IMR-90 (cell line): ENCODE results near the gene SSR1. TPM values are rescaled to one million over a fixed set of nuclear protein-coding genes. Genes with fewer than 3 reads are reported as not detected.

ENCODE experiments used
- ATAC-seq: fragments of 200-7000 bp; cut with Tn5 transposase; 2 replicates; pipeline ENCODE4 v1.9.1; 2020; ENCODE audit warnings: low read depth, mild to moderate bottlenecking, moderate library complexity
- BruUV-seq: library from RNA; stranded (reverse); fragments of 400-500 nt; replicated peaks from 2 replicates; lab custom pipeline; 2021; lab: Mats Ljungman, UMichigan
- CTCF ChIA-PET: fragments of 300-600 bp; formaldehyde crosslinking; extraction: SDS; loops from one replicate; lab custom pipeline; 2021; ENCODE audit warnings: antibody characterized with exemption; lab: Yijun Ruan, JAX
- POLR2A ChIA-PET: fragments of 300-600 bp; sonication (Branson Sonifier 250); formaldehyde crosslinking; loops from one replicate; lab custom pipeline; 2022; ENCODE audit warnings: antibody characterized with exemption; ENCODE audit not compliant: unreplicated experiment; lab: Charles Lee
- DNase-seq: peaks from one replicate; pipeline ENCODE4 v3.0.0; 2013
- H2AFZ ChIP-seq: replicated peaks from 2 replicates; pipeline ENCODE3; 2013; ENCODE audit warnings: low read length, mild to moderate bottlenecking; ENCODE audit not compliant: poor library complexity
- H2AK5ac ChIP-seq: 2 replicates; pipeline ENCODE4 v1.6.1; 2013; ENCODE audit warnings: low read depth, low read length, inconsistent platforms
- H2AK9ac ChIP-seq: replicated peaks from 2 replicates; pipeline ENCODE3; 2013; ENCODE audit warnings: mild to moderate bottlenecking, low read depth, low read length, moderate library complexity; ENCODE audit not compliant: poor library complexity
- H2BK120ac ChIP-seq: 2 replicates; pipeline ENCODE4 v1.6.1; 2013; ENCODE audit warnings: low read depth, low read length, inconsistent platforms
- H2BK15ac ChIP-seq: 3 replicates; pipeline ENCODE4 v1.6.1; 2013; ENCODE audit warnings: low read depth, low read length, inconsistent platforms
- H2BK20ac ChIP-seq: 2 replicates; pipeline ENCODE4 v1.6.1; 2013; ENCODE audit warnings: low read depth, mild to moderate bottlenecking, inconsistent platforms, low read length, moderate library complexity
- H2BK5ac ChIP-seq: 2 replicates; pipeline ENCODE4 v1.6.1; 2013; ENCODE audit warnings: mild to moderate bottlenecking, low read depth, low read length, inconsistent platforms; ENCODE audit not compliant: poor library complexity, severe bottlenecking
- H3K14ac ChIP-seq: replicated peaks from 2 replicates; pipeline ENCODE4 v1.6.1; 2013; ENCODE audit warnings: low read depth, low read length, inconsistent platforms
- H3K18ac ChIP-seq: 2 replicates; pipeline ENCODE4 v1.6.1; 2013; ENCODE audit warnings: low read depth, low read length, control low read depth
- H3K23ac ChIP-seq: 2 replicates; pipeline ENCODE4 v1.6.1; 2013; ENCODE audit warnings: low read depth, low read length, inconsistent platforms
- H3K27ac ChIP-seq: 2 replicates; pipeline ENCODE4 v1.5.1; 2013; ENCODE audit warnings: mild to moderate bottlenecking, control low read depth, low read length; ENCODE audit not compliant: insufficient read depth
- H3K27me3 ChIP-seq: 2 replicates; pipeline ENCODE4 v1.6.1; 2013; ENCODE audit warnings: low read length; ENCODE audit not compliant: control insufficient read depth, insufficient read depth
- H3K36me3 ChIP-seq: 2 replicates; pipeline ENCODE4 v1.6.1; 2013; ENCODE audit warnings: low read length, mixed read lengths; ENCODE audit not compliant: control insufficient read depth, insufficient read depth
- H3K4ac ChIP-seq: 2 replicates; pipeline ENCODE4 v1.6.1; 2013; ENCODE audit warnings: low read depth, low read length, inconsistent platforms
- H3K4me1 ChIP-seq: 2 replicates; pipeline ENCODE4 v1.6.1; 2013; ENCODE audit warnings: low read length, mixed read lengths; ENCODE audit not compliant: control insufficient read depth, insufficient read depth
- H3K4me2 ChIP-seq: 2 replicates; pipeline ENCODE4 v1.6.1; 2013; ENCODE audit warnings: low read depth, mild to moderate bottlenecking, control low read depth, low read length, moderate library complexity
- H3K4me3 ChIP-seq: 2 replicates; pipeline ENCODE4 v1.5.1; 2013; ENCODE audit warnings: low read depth, mild to moderate bottlenecking, control low read depth, low read length, moderate library complexity; ENCODE audit not compliant: insufficient read depth
- H3K56ac ChIP-seq: 2 replicates; pipeline ENCODE4 v1.6.1; 2013; ENCODE audit warnings: low read length, inconsistent platforms; ENCODE audit not compliant: insufficient read depth; ENCODE audit errors: extremely low read depth
- H3K79me1 ChIP-seq, 2 experiments: 2 replicates each; pipeline ENCODE4 v1.6.1; 2013; ENCODE audit warnings: low read length in 2 of 2, inconsistent platforms in 1 of 2, low read depth in 1 of 2
- H3K9ac ChIP-seq: 2 replicates; pipeline ENCODE4 v1.6.1; 2013; ENCODE audit warnings: low read depth, low read length, control low read depth
- H3K9me1 ChIP-seq: 2 replicates; pipeline ENCODE4 v1.6.1; 2013; ENCODE audit warnings: low read length, inconsistent platforms; ENCODE audit not compliant: insufficient read depth
- H3K9me3 ChIP-seq: 2 replicates; pipeline ENCODE4 v1.6.1; 2013; ENCODE audit warnings: low read length; ENCODE audit not compliant: control insufficient read depth, insufficient read depth
- H4K20me1 ChIP-seq: 2 replicates; pipeline ENCODE4 v1.6.1; 2013; ENCODE audit warnings: low read length, inconsistent platforms; ENCODE audit not compliant: insufficient read depth
- H4K5ac ChIP-seq: 2 replicates; pipeline ENCODE4 v1.6.1; 2013; ENCODE audit warnings: mild to moderate bottlenecking, low read depth, low read length, control low read depth
- H4K8ac ChIP-seq, 2 experiments: 2 replicates each; pipeline ENCODE4 v1.6.1; 2013; ENCODE audit warnings: low read depth in 2 of 2, low read length in 2 of 2, control low read depth in 1 of 2, inconsistent platforms in 1 of 2
- H4K91ac ChIP-seq: 2 replicates; pipeline ENCODE4 v1.6.1; 2013; ENCODE audit warnings: low read depth, low read length, inconsistent platforms; ENCODE audit not compliant: insufficient read depth
- BHLHE40 ChIP-seq: fragments of 150-350 bp; IDR thresholded peaks from 2 replicates; pipeline ENCODE4 v1.6.1; 2016; ENCODE audit warnings: mild to moderate bottlenecking, low read depth, low read length
- CEBPB ChIP-seq: IDR thresholded peaks from 2 replicates; pipeline ENCODE4 v1.6.1; 2012; ENCODE audit warnings: low read depth, low read length, improper control_type of control experiment
- CTCF ChIP-seq: conservative IDR thresholded peaks from 2 replicates; pipeline ENCODE4 v1.5.1; 2012; ENCODE audit warnings: mild to moderate bottlenecking, low read depth, low read length, improper control_type of control experiment
- FOS ChIP-seq: fragments of 150-350 bp; IDR thresholded peaks from 2 replicates; pipeline ENCODE4 v1.6.1; 2016; ENCODE audit warnings: low read depth, low read length
- MAZ ChIP-seq: IDR thresholded peaks from 2 replicates; pipeline ENCODE4 v1.6.1; 2012; ENCODE audit warnings: low read depth, mild to moderate bottlenecking, low read length, improper control_type of control experiment, moderate library complexity, borderline replicate concordance
- RFX5 ChIP-seq: IDR thresholded peaks from 2 replicates; pipeline ENCODE4 v1.8.0; 2012; ENCODE audit warnings: low read depth, mild to moderate bottlenecking, low read length, moderate library complexity
- SMC3 ChIP-seq: fragments of 150-350 bp; IDR thresholded peaks from 2 replicates; pipeline ENCODE4 v1.6.1; 2016; ENCODE audit warnings: low read depth, mild to moderate bottlenecking, antibody characterized with exemption, low read length, moderate library complexity
- USF2 ChIP-seq: fragments of 150-350 bp; IDR thresholded peaks from 2 replicates; pipeline ENCODE4 v1.6.1; 2017; ENCODE audit warnings: mild to moderate bottlenecking, antibody characterized with exemption, low read length, low read depth
- WGBS, 2 experiments: methylation state at CpG; one replicate each; pipeline versions ENCODE4 v1.1.5 to v1.1.7; 2013; ENCODE audit warnings: missing lambda C conversion rate in 2 of 2; ENCODE audit not compliant: insufficient read length in 1 of 2; ENCODE audit errors: extremely low coverage in 2 of 2; 5-methylcytosine and 5-hydroxymethylcytosine counted together
- dilution Hi-C: fragments of 300-500 bp; cut with HindIII; formaldehyde crosslinking; loops from one replicate; pipeline ENCODE4 v1.14.3; 2018; ENCODE audit warnings: low sequenced_read_pairs; ENCODE audit not compliant: unreplicated experiment
- in situ Hi-C: fragments of 300-500 bp; cut with MboI; formaldehyde crosslinking; loops from 3 replicates; pipeline ENCODE4 v1.14.3; 2019; ENCODE audit warnings: low sequenced_read_pairs, inconsistent platforms, mixed read lengths
- intact Hi-C: fragments of 100-400 bp; cut with micrococcal nuclease; formaldehyde crosslinking; loops from 2 replicates; pipeline ENCODE4 v1.10.0; 2022
- polyA plus RNA-seq, 3 experiments: library from polyadenylated mRNA; depleted of rRNA; stranded (reverse); fragments of >200 nt; gene quantifications; 2 replicates each; pipeline ENCODE4 v1.2.3, GENCODE V29; 2012; ENCODE audit warnings: low replicate concordance in 1 of 3
- total RNA-seq: library from RNA; depleted of rRNA; stranded (reverse); fragments of >200 nt; gene quantifications from 2 replicates; pipeline ENCODE4 v1.2.3, GENCODE V29; 2012

The SSR1 gene
- total and polyA plus RNA-seq, 2 of the 4 experiments (the other 2 are of a cell fraction): 110 to 120 TPM

- Histone ChIP-seq H3K27me3 (no peaks in the 10 kb centered on the region), H3K36me3 (peaks cover 22% of the 10 kb centered on the region), H3K79me1 (peaks cover 12 to 73% of the 10 kb centered on the region in 2 experiments), H4K8ac (peak overlapping the region in 1 of 2 experiments; percentile 14; a peak in 1 of 4 replicates), H4K5ac (no peak overlapping the region), H2AFZ (no peak overlapping the region), H3K9ac (peak overlapping the region; percentile 49), H2AK9ac (peak overlapping the region; percentile 47), H3K14ac (no peak overlapping the region), H2BK15ac (no peak overlapping the region), H4K20me1 (peaks cover 28% of the 10 kb centered on the region), H2AK5ac (no peak overlapping the region), H2BK5ac (peak overlapping the region; percentile 11), H3K4me1 (peaks cover 11% of the 10 kb centered on the region), H2BK20ac (no peak overlapping the region), H4K91ac (no peak overlapping the region), H3K23ac (peak overlapping the region; percentile 45), H3K4me2 (peak overlapping the region; percentile 48), H3K56ac (no peak overlapping the region), H2BK120ac (0 out of 2 replicates have a peak overlapping the region, but pooled peaks have one; percentile 14), H3K9me1 (peaks cover 7% of the 10 kb centered on the region; the same call in 1 of the 2 replicates), H3K4ac (no peak overlapping the region), H3K4me3 (no peak overlapping the region), H3K18ac (no peak overlapping the region), H3K9me3 (no peaks in the 10 kb centered on the region), H3K27ac (peak overlapping the region; percentile 25; the same call in 1 of the 2 replicates)
- TF ChIP-seq BHLHE40: no peak
- no peak for TF ChIP-seq RFX5
- no peak for TF ChIP-seq FOS
- TF ChIP-seq SMC3: no peak
- no peak for TF ChIP-seq MAZ
- TF ChIP-seq CEBPB: no peak
- no peak for TF ChIP-seq CTCF
- TF ChIP-seq USF2: no peak
- peak; percentile 48 for DNase-seq
- dilution Hi-C loops: no loop called here
- no TSS peak for BruUV-seq
- WGBS, 2 experiments: 39% methylated on average over 3 of the region's 13 CpGs; no CpG with 5 or more reads in 1 of the 2 experiments
- peak; percentile 33 for ATAC-seq
- intact Hi-C loops: loop anchor here (2.0 to 10.0 kb wide), 2 partner anchors 133 to 327 kb away; no protein-coding TSS in a partner anchor
- ChIA-PET CTCF (interaction anchor here (0.7 to 1.0 kb wide), 4 partner anchors 399 to 545 kb away, joined by 3 to 11 read pairs (median 4); no protein-coding TSS in a partner anchor), POLR2A (no interaction called here)
- in situ Hi-C loops: loop anchor here (10.0 kb wide), 1 partner anchor 567 kb away; no protein-coding TSS in a partner anchor
Observed at GRCh38 chr6:7241709-7242645, 71.0 kb downstream of the SSR1 start.
